Panc1 (cell line): ENCODE measurements around the gene ZNF691. TPM values are rescaled to one million over a fixed set of nuclear protein-coding genes. Genes with fewer than 3 reads are reported as not detected.

Experiments used
- ATAC-seq: fragments of 200-7000 bp; cut with Tn5 transposase; 2 replicates; pipeline ENCODE4 v1.9.1; 2020; ENCODE audit warnings: mild to moderate bottlenecking, moderate library complexity
- Bru-seq: library from RNA; stranded (reverse); fragments of 400-500 nt; gene quantifications from one replicate; lab custom pipeline; 2021; lab: Mats Ljungman, UMichigan
- BruChase-seq, 2 experiments: library from RNA; stranded (reverse); fragments of 400-500 nt; gene quantifications; one replicate each; lab custom pipeline; 2021; lab: Mats Ljungman, UMichigan
- BruUV-seq: library from RNA; stranded (reverse); fragments of 400-500 nt; replicated peaks from 2 replicates; lab custom pipeline; 2021; lab: Mats Ljungman, UMichigan
- CTCF ChIA-PET: fragments of 300-600 bp; sonication (Branson Sonifier 250); formaldehyde crosslinking; loops from one replicate; lab custom pipeline; 2022; ENCODE audit warnings: antibody characterized with exemption; lab: Charles Lee
- POLR2A ChIA-PET: fragments of 300-600 bp; sonication (Branson Sonifier 250); formaldehyde crosslinking; loops from one replicate; lab custom pipeline; 2022; ENCODE audit warnings: antibody characterized with exemption; lab: Charles Lee
- DNase-seq: peaks from one replicate; pipeline ENCODE4 v3.0.0-alpha.2; 2010; ENCODE audit warnings: low read depth, low spot score
- H3K27ac ChIP-seq: 2 replicates; pipeline ENCODE4 v1.5.1; 2011; ENCODE audit warnings: mild to moderate bottlenecking, low read length, inconsistent platforms
- H3K27me3 ChIP-seq: fragments of 200-500 bp; sonication (Bioruptor generic); 2 replicates; pipeline ENCODE4 v1.6.0; 2014; ENCODE audit warnings: low read length, inconsistent platforms; ENCODE audit not compliant: control insufficient read depth, insufficient read depth
- H3K36me3 ChIP-seq: fragments of 200-500 bp; sonication (Bioruptor generic); 2 replicates; pipeline ENCODE4 v1.5.1; 2014; ENCODE audit warnings: inconsistent platforms, mild to moderate bottlenecking, low read length, moderate library complexity; ENCODE audit not compliant: control insufficient read depth, insufficient read depth
- H3K4me1 ChIP-seq: 2 replicates; pipeline ENCODE4 v1.5.1; 2011; ENCODE audit warnings: inconsistent platforms, mild to moderate bottlenecking, low read length, moderate library complexity; ENCODE audit not compliant: control insufficient read depth, insufficient read depth
- H3K4me3 ChIP-seq, 2 experiments: 2 replicates each; pipeline ENCODE4 v1.5.1; 2011 to 2012; ENCODE audit warnings: low read depth in 2 of 2, low read length in 2 of 2, mild to moderate bottlenecking in 2 of 2, inconsistent platforms in 1 of 2, moderate library complexity in 1 of 2
- H3K9me3 ChIP-seq: fragments of 200-500 bp; sonication (Bioruptor generic); 2 replicates; pipeline ENCODE4 v1.5.1; 2014; ENCODE audit warnings: low read depth, mild to moderate bottlenecking, inconsistent platforms, low read length, moderate library complexity; ENCODE audit not compliant: control insufficient read depth, insufficient read depth
- CTCF ChIP-seq: fragments of 450-650 bp; IDR thresholded peaks from 2 replicates; pipeline ENCODE4 v1.5.1; 2017; ENCODE audit warnings: mild to moderate bottlenecking
- POLR2AphosphoS5 ChIP-seq: IDR thresholded peaks from 2 replicates; pipeline ENCODE4 v1.6.1; 2012; ENCODE audit warnings: mild to moderate bottlenecking, low read depth, low read length, moderate library complexity
- REST ChIP-seq, 2 experiments: IDR thresholded peaks; 2 replicates each; pipeline ENCODE4 v1.6.1; 2011 to 2012; ENCODE audit warnings: low read depth in 2 of 2, control low read depth in 1 of 2, low read length in 1 of 2, mild to moderate bottlenecking in 1 of 2, moderate library complexity in 1 of 2; ENCODE audit not compliant: insufficient read depth in 1 of 2
- SIN3A ChIP-seq: IDR thresholded peaks from 2 replicates; pipeline ENCODE4 v1.6.1; 2012; ENCODE audit warnings: low read depth, mild to moderate bottlenecking, low read length, moderate library complexity, borderline replicate concordance; ENCODE audit not compliant: insufficient read depth
- TCF7L2 ChIP-seq: IDR thresholded peaks from 2 replicates; pipeline ENCODE4 v1.6.1; 2011; ENCODE audit warnings: mild to moderate bottlenecking, low read depth, low read length, inconsistent platforms
- in situ Hi-C: cut with HindIII; loops from 2 replicates; pipeline ENCODE4 v1.10.0; 2016; ENCODE audit warnings: low sequenced_read_pairs, low pct_unique_long_range_greater_than_20kb
- intact Hi-C: fragments of 100-400 bp; cut with micrococcal nuclease; formaldehyde crosslinking; loops from one replicate; pipeline ENCODE4 v1.10.0; 2022; ENCODE audit not compliant: unreplicated experiment
- long read RNA-seq: library from polyadenylated mRNA; unstranded; transcript quantifications from one replicate; pipeline ENCODE4 v2.0.0, GENCODE V29; 2021; ENCODE audit not compliant: unreplicated experiment
- polyA plus RNA-seq: library from polyadenylated mRNA; unstranded; fragments of >200 nt; gene quantifications from one replicate; pipeline ENCODE4 v1.2.1, GENCODE V29; 2012; ENCODE audit warnings: missing spikeins; ENCODE audit not compliant: insufficient read length
- total RNA-seq: library from RNA; stranded (reverse); gene quantifications from one replicate; pipeline ENCODE4 v1.2.1, GENCODE V29; 2021; ENCODE audit not compliant: unreplicated experiment

ZNF691 gene
- total RNA-seq (9.9 TPM), Bru-seq, nascent RNA (percentile 71 among the genes with signal in this experiment), BruChase-seq, experiment 1, labeled RNA remaining after a 2-hour chase (percentile 75 among the genes with signal in this experiment), BruChase-seq, experiment 2, labeled RNA remaining after a 6-hour chase (percentile 57 among the genes with signal in this experiment)
- 8.6 TPM for polyA plus RNA-seq
- long read RNA-seq, transcript ZNF691-206 (2 exons, 1,577 nt) = minor isoform, 5 of 21 reads
- long read RNA-seq, transcript ZNF691-205 (3 exons, 1,683 nt) = minor isoform, 5 of 21 reads
- long read RNA-seq, transcript ZNF691-201 (4 exons, 1,910 nt) = major isoform, 6 of 21 reads
- long read RNA-seq, partial matches to known transcripts = 0 of 21 reads
- long read RNA-seq, other reads (novel, unspliced or antisense) = 5 of 21 reads

DNA sequence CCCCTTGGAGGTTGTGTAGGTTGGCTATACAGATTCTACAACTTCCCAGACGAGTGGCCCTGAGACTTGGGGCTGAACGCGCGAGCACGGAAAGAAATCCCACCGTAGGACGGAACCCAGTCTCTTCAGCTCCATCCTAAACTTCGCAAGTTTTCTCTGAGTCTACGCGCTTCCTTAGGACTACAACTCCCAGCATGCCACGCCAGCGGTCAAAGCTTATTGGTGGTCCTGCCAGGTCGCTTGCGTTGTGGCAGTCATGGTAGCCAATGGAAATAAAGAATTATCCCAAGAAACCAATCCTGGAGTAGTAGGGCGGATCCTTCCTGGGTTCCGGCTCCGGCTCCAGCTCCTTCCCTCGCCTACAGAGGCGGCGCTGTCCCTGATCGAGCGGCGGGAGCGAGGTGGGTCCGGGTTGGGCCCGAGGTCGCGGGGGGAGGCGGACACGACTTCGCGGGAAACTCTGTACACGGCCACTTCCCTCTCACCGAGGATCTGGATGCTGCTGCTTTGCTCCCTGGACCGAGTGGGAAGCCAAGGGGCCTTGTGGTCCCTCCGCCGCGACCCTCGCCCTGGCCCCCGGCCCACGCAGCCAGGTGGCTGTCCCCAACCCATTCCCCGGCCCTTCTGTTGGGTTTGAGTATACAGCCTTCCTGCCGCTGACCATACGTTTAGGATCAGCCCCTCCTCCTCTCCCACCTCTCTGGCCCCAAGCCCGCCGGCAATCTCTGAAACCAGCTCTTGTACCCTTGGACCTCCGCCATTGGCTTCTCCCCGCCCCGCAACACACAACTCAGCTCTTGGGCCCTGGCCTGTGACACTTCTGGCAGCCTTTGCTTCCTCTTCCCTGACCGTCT lies at the start of gene ZNF691:
Gene ZNF691 (plus strand): TSS at position 357 of the 854 bp plus-strand sequence. CDS start 3,046 bp downstream, outside the sequence.
- Histone ChIP-seq H3K9me3 (peaks cover 13% of the 10 kb centered on the region), H3K36me3 (no peaks in the 10 kb centered on the region), H3K27me3 (no peaks in the 10 kb centered on the region), H3K27ac (peak within 1 kb of the TSS; percentile 68), H3K4me1 (peaks cover 5% of the 10 kb centered on the region), H3K4me3 (peak within 1 kb of the TSS; percentile 57 to 76)
- no TSS peak for BruUV-seq
- ATAC-seq = peak; percentile 100
- TF ChIP-seq CTCF = peak; percentile 62
- peak; percentile 54; the same call in 1 of the 2 replicates for TF ChIP-seq SIN3A
- TF ChIP-seq TCF7L2 = no peak
- peak; percentile 80; the same call in 1 of the 2 replicates for TF ChIP-seq POLR2AphosphoS5
- no peak for TF ChIP-seq REST (IDR thresholded peaks at IDR 0.05; ENCODE audit: insufficient read depth in 1 of 2, low read depth in 2 of 2, low read length in 1 of 2)
- CTCF ChIA-PET = interaction anchor here (0.7 to 0.9 kb wide), 2 partner anchors 68 to 80 kb away, joined by 3 to 6 read pairs; no protein-coding TSS in a partner anchor
- in situ Hi-C loops (no loop called here), intact Hi-C loops (no loop called here)
- POLR2A ChIA-PET = interaction anchor here (0.7 kb wide), 1 partner anchor 14 kb away, joined by 4 read pairs; no protein-coding TSS in a partner anchor
- DNase-seq = peak; percentile 90

GRCh38 chr1:42797414-42797813 lies 49.0 kb upstream of the ZNF691 start:
- H3K4me1 ChIP-seq = no peaks in the 10 kb centered on the region
- ChIA-PET CTCF (interaction anchor here (0.8 kb wide), 1 partner anchor 115 kb away, joined by 3 read pairs; no protein-coding TSS in a partner anchor), POLR2A (no interaction called here)
- no peak overlapping the region for H3K27ac ChIP-seq
- intact Hi-C loops = no loop called here
- BruUV-seq = no TSS peak
- ATAC-seq (no peak), DNase-seq (no peak)
- no peak for TF ChIP-seq TCF7L2
- no peak for TF ChIP-seq POLR2AphosphoS5
- TF ChIP-seq SIN3A = no peak
- no peak for TF ChIP-seq CTCF
- no peak for TF ChIP-seq REST (IDR thresholded peaks at IDR 0.05; ENCODE audit: insufficient read depth in 1 of 2, low read depth in 2 of 2, low read length in 1 of 2)
- H3K27me3 ChIP-seq = peaks cover 2% of the 10 kb centered on the region; the same call in 1 of the 2 replicates
- H3K9me3 ChIP-seq = no peaks in the 10 kb centered on the region
- H3K4me3 ChIP-seq = no peak overlapping the region
- no peaks in the 10 kb centered on the region for H3K36me3 ChIP-seq
- in situ Hi-C loops = no loop called here
